Measurements from ENCODE around the gene REXO4.

REXO4 gene

DNA sequence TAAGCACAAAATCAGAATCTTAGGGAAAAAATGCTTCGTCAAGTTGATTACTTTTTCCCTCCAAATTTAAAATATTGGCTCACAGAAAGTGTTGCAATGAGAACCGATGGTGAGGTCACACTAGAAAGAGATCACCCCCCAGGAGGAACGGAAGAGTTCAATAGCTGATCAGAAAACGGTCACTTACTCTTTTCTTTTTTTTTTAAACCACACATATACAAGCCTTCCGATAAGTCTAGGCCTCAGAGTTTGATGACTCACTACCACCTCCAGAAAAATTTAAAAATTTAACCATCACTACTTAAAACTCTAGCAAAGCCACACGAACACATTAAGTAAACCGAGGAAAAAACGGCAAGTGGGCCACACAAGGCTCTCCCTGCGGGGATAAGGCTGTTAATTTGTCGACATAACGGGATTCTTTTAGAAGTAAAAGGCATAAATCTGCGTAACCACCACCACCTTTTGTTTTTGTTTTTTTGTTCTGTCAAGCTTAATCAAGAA lies 43.1 kb downstream of the REXO4 start:
- intact Hi-C loops (cut with DNase I; ENCODE audit: low total_unique reads): loop anchor here (5.0 kb wide), 1 partner anchor 43 kb away; the partner anchor contains the start of gene REXO4
- no peak for DNase-seq
- peak overlapping the region; percentile 94 for H3K4me3 ChIP-seq
- TF ChIP-seq, protein P1, sequence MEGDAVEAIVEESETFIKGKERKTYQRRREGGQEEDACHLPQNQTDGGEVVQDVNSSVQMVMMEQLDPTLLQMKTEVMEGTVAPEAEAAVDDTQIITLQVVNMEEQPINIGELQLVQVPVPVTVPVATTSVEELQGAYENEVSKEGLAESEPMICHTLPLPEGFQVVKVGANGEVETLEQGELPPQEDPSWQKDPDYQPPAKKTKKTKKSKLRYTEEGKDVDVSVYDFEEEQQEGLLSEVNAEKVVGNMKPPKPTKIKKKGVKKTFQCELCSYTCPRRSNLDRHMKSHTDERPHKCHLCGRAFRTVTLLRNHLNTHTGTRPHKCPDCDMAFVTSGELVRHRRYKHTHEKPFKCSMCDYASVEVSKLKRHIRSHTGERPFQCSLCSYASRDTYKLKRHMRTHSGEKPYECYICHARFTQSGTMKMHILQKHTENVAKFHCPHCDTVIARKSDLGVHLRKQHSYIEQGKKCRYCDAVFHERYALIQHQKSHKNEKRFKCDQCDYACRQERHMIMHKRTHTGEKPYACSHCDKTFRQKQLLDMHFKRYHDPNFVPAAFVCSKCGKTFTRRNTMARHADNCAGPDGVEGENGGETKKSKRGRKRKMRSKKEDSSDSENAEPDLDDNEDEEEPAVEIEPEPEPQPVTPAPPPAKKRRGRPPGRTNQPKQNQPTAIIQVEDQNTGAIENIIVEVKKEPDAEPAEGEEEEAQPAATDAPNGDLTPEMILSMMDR (IDR thresholded peaks at IDR 0.05): no peak
- peaks cover 0 to 61% (median 48%) of the 10 kb centered on the region in 4 donors for H3K4me1 ChIP-seq
- peak overlapping the region; percentile 93 for H3K27ac ChIP-seq
- H3K36me3 ChIP-seq: peaks cover 4 to 16% (median 14%) of the 10 kb centered on the region in 3 donors
- H3K27me3 ChIP-seq: no peaks in the 10 kb centered on the region
- H3K9me3 ChIP-seq: no peaks in the 10 kb centered on the region

DNA sequence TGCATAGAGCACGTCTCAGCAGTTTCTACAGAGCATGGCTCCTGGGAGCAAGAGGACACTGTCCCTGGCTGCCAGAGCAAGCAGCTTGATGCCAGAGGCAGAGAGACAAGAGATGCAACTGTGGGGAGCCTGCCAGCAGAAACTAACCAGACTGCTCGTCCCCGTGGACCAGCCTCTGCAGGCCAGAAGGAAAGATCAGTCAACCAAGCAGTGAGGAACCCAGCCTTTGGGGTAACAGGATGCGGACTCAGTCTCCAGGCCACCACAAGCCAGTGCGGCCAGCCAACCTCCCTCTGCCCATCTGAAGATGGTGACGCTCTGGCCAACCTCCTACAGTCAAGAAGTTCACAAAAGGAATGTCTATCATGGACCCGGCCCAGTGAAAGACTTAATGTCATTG lies 45.7 kb downstream of the REXO4 start:
- Histone ChIP-seq H3K4me3 (no peak overlapping the region), H3K36me3 (peaks cover 4 to 21% (median 17%) of the 10 kb centered on the region in 3 donors), H3K27ac (no peak overlapping the region), H3K4me1 (peaks cover 0 to 85% (median 70%) of the 10 kb centered on the region in 4 donors), H3K27me3 (no peaks in the 10 kb centered on the region), H3K9me3 (no peaks in the 10 kb centered on the region)
- TF ChIP-seq, protein P1 (IDR thresholded peaks at IDR 0.05): no peak
- intact Hi-C loops (cut with DNase I; ENCODE audit: low total_unique reads): no loop called here
- DNase-seq: peak in 1 of 2 donors; percentile 33

DNA sequence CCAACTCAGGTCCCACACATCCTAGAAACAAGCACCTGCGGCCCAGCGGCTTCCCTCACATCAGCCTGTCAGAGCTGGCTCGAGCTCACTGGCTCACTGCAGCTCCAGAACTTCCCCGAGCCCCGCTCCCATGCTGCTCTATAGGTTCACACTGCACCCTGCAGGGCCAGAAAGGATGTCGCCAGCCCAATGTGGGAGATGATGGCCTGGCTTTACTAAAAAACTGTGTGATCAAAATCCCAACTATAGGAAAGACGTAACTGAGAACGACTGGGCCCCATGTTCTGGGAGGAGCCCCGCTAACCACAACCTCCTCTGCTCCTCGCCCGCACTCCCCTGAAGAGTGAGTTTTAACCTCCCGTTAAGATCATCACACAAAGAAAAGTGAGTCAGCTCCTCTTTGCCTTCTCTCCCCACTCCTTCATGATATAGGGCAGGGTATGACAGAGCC lies 46.5 kb downstream of the REXO4 start:
- H3K36me3 ChIP-seq: peaks cover 8 to 30% (median 26%) of the 10 kb centered on the region in 3 donors
- no peak overlapping the region for H3K27ac ChIP-seq
- DNase-seq: no peak
- intact Hi-C loops (cut with DNase I; ENCODE audit: low total_unique reads): no loop called here
- H3K27me3 ChIP-seq: no peaks in the 10 kb centered on the region
- TF ChIP-seq, protein P1 (IDR thresholded peaks at IDR 0.05): no peak
- no peaks in the 10 kb centered on the region for H3K9me3 ChIP-seq
- H3K4me3 ChIP-seq: no peak overlapping the region
- peaks cover 0 to 77% (median 64%) of the 10 kb centered on the region in 4 donors for H3K4me1 ChIP-seq

DNA sequence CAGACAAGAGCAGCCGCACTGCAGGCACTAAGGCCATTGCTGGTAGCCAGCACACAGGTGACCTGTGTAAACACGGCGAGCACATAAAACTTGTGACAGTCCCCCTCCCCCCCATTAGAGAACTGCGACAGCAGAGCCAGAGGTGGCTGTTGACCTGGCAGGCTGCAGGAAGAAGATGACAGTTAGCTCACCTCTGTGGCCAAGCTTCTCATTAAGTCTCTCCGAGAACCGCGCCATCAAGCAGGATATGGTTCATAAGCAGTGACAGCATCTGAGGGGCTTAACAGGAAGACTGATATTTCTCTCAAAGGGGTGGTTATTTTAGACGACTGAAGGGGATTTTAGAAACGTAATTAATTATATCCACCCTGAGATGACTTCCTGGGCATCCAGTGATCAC lies 47.1 kb downstream of the REXO4 start:
- peaks cover 0 to 77% (median 64%) of the 10 kb centered on the region in 4 donors for H3K4me1 ChIP-seq
- no peak overlapping the region for H3K4me3 ChIP-seq
- intact Hi-C loops (cut with DNase I; ENCODE audit: low total_unique reads): no loop called here
- H3K27me3 ChIP-seq: no peaks in the 10 kb centered on the region
- peaks cover 14 to 36% (median 32%) of the 10 kb centered on the region in 3 donors for H3K36me3 ChIP-seq
- TF ChIP-seq, protein P1 (IDR thresholded peaks at IDR 0.05): no peak
- H3K9me3 ChIP-seq: no peaks in the 10 kb centered on the region
- H3K27ac ChIP-seq: no peak overlapping the region
- no peak for DNase-seq

DNA sequence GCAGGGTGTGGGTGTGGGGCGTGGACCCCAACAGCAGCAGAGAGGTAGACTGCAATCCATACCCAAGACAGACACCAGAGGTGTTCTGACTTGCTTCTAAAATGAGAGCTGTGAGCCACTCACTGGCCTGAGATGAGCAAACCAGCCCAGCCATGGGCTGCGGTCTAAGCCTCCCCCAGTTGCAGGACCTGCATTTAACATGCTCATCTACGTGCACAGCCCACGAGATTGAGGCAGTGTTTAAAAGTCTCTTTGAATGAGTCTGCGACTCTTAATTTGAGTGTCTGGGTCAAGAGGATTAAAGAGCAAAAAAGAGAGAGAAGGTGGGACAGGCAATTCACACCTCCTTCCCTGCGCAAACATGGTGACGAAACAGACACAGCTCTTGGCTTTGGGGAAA lies 47.9 kb downstream of the REXO4 start:
- TF ChIP-seq, protein P1 (IDR thresholded peaks at IDR 0.05): no peak
- peaks cover 0 to 77% (median 63%) of the 10 kb centered on the region in 4 donors for H3K4me1 ChIP-seq
- H3K27ac ChIP-seq: no peak overlapping the region
- no peaks in the 10 kb centered on the region for H3K27me3 ChIP-seq
- no peak for DNase-seq
- H3K36me3 ChIP-seq: peaks cover 19 to 44% (median 40%) of the 10 kb centered on the region in 3 donors
- no peaks in the 10 kb centered on the region for H3K9me3 ChIP-seq
- intact Hi-C loops (cut with DNase I; ENCODE audit: low total_unique reads): no loop called here
- no peak overlapping the region for H3K4me3 ChIP-seq

Data from tibial artery (tissue), 4 donors.